DOHH2 (cell line): ENCODE results near the gene NINJ1.

Experiments
- H3F3A ChIP-seq: fragments of 200-600 bp; sonication (generic), shearing (Covaris generic); 2 replicates; pipeline ENCODE4 v1.6.0; 2016; ENCODE audit warnings: antibody characterized with exemption, mild to moderate bottlenecking; ENCODE audit not compliant: control insufficient read depth, insufficient read depth
- H3K27ac ChIP-seq: fragments of 200-600 bp; sonication (generic); 2 replicates; pipeline ENCODE4 v1.5.1; 2014; ENCODE audit warnings: low read depth, mild to moderate bottlenecking, low read length, moderate library complexity
- H3K27me3 ChIP-seq: fragments of 200-600 bp; sonication (generic); 2 replicates; pipeline ENCODE4 v1.6.1; 2014; ENCODE audit warnings: mild to moderate bottlenecking, low read length, mixed read lengths; ENCODE audit not compliant: control insufficient read depth
- H3K36me3 ChIP-seq: fragments of 200-600 bp; sonication (generic); 2 replicates; pipeline ENCODE4 v1.6.1; 2014; ENCODE audit warnings: mild to moderate bottlenecking, low read length, moderate library complexity, mixed read lengths; ENCODE audit not compliant: control insufficient read depth
- H3K4me1 ChIP-seq: fragments of 200-600 bp; sonication (generic); 2 replicates; pipeline ENCODE4 v1.6.1; 2014; ENCODE audit warnings: mild to moderate bottlenecking, low read length, mixed read lengths; ENCODE audit not compliant: control insufficient read depth
- H3K4me2 ChIP-seq: fragments of 200-600 bp; sonication (generic); 2 replicates; pipeline ENCODE4 v1.6.0; 2014; ENCODE audit warnings: mild to moderate bottlenecking, low read length, moderate library complexity
- H3K4me3 ChIP-seq: fragments of 200-600 bp; sonication (generic); 2 replicates; pipeline ENCODE4 v1.5.1; 2014; ENCODE audit warnings: mild to moderate bottlenecking, low read length, mixed read lengths
- H3K79me2 ChIP-seq: fragments of 200-600 bp; sonication (generic); 2 replicates; pipeline ENCODE4 v1.6.1; 2014; ENCODE audit warnings: mild to moderate bottlenecking, low read length, mixed read lengths; ENCODE audit not compliant: control insufficient read depth
- H3K9me2 ChIP-seq: fragments of 200-600 bp; sonication (generic); replicated peaks from 2 replicates; pipeline ENCODE4 v1.6.1; 2014; ENCODE audit warnings: mild to moderate bottlenecking, low read length, mixed read lengths; ENCODE audit not compliant: control insufficient read depth
- H3K9me3 ChIP-seq: fragments of 200-600 bp; sonication (generic); 2 replicates; pipeline ENCODE4 v1.6.1; 2014; ENCODE audit warnings: antibody characterized with exemption, low read length, mixed read lengths; ENCODE audit not compliant: control insufficient read depth, insufficient read depth
- H4K20me1 ChIP-seq: fragments of 200-600 bp; sonication (generic); 2 replicates; pipeline ENCODE4 v1.6.0; 2014; ENCODE audit warnings: low read depth, mild to moderate bottlenecking, antibody characterized with exemption, low read length, moderate library complexity; ENCODE audit not compliant: control insufficient read depth, insufficient read depth
- CTCF ChIP-seq: fragments of 200-600 bp; sonication (generic); IDR thresholded peaks from one replicate; pipeline ENCODE4 v1.5.1; 2014; ENCODE audit warnings: antibody characterized with exemption, mild to moderate bottlenecking, low read depth, low read length; ENCODE audit not compliant: poor library complexity, severe bottlenecking
- EZH2phosphoT487 ChIP-seq: fragments of 200-600 bp; sonication (generic); IDR thresholded peaks from 2 replicates; pipeline ENCODE4 v1.6.1; 2017; ENCODE audit warnings: borderline replicate concordance, mild to moderate bottlenecking, antibody characterized with exemption, low read length, moderate library complexity, mixed read lengths

NINJ1 gene

DNA sequence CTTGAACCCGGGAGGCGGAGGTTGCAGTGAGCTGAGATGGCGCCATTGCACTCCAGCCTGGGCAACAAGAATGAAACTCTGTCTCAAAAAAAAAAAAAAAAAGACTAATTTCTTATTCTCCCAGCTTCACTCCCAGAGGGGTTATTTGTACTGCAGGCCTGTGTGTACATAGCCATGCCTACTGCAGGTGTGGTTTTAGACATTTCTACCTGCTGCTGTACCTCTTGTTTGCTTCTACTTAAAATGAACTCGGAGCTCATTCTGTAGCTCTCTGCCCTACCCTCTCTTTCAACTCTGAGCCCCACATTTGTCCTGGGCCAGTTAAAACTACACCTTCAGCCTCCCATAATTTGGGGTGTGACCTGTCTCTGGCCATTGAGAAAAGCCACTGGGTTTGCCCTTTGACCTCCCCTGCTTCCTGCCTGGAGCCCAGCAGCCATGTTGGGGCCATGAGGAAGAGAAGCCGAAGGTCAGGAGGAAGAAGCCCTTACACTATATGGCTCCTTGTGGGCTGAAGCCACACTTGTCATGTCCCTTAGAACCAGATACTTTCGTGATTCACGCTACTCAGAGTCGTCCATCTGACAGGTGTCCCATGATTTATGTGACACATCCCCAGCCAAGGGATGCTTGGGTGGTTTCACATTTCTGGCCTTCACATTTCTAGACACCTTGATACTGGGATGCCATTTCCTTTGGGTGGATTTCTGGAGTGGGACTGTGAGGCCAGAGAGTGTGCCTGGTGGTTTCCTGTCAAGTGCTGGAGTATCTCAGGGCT lies 47.4 kb downstream of the NINJ1 start:
- no peaks in the 10 kb centered on the region for H3K27me3 ChIP-seq
- H3K4me1 ChIP-seq = peaks cover 15% of the 10 kb centered on the region
- H3K9me2 ChIP-seq = no peaks in the 10 kb centered on the region
- no peak overlapping the region for H3K4me3 ChIP-seq
- no peaks in the 10 kb centered on the region for H3K9me3 ChIP-seq
- peaks cover 5% of the 10 kb centered on the region; the same call in 1 of the 2 replicates for H3F3A ChIP-seq
- no peak overlapping the region for H3K4me2 ChIP-seq
- H4K20me1 ChIP-seq = no peaks in the 10 kb centered on the region
- no peak overlapping the region for H3K27ac ChIP-seq
- no peaks in the 10 kb centered on the region for H3K79me2 ChIP-seq
- peaks cover 40% of the 10 kb centered on the region for H3K36me3 ChIP-seq
- TF ChIP-seq CTCF (no peak), EZH2phosphoT487 (no peak)

DNA sequence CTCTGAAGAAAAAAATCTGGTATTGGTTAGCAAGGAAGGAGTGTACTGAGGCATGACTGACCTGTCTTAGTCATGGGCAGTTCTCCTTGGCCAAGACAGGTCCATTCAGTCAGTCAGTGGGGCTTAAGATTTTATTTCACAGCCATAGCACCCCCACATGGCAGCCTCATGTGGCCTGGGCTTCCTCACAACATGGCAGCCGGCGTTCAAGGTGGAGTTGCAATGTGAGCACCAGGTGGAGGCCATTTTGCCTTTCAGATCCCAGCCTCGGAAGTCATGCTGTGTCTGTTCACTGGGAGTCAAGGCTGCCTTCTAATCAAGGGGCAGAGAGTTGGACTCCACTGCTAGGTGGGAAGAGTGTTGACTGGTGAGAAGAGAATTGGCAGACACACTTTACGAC lies 48.4 kb downstream of the NINJ1 start:
- Histone ChIP-seq H4K20me1 (no peaks in the 10 kb centered on the region), H3K9me2 (no peaks in the 10 kb centered on the region), H3K79me2 (no peaks in the 10 kb centered on the region), H3K4me2 (no peak overlapping the region), H3F3A (peaks cover 5% of the 10 kb centered on the region; the same call in 1 of the 2 replicates), H3K9me3 (no peaks in the 10 kb centered on the region), H3K4me3 (no peak overlapping the region), H3K27me3 (no peaks in the 10 kb centered on the region), H3K27ac (no peak overlapping the region), H3K4me1 (peaks cover 6% of the 10 kb centered on the region), H3K36me3 (peaks cover 50% of the 10 kb centered on the region)
- no peak for TF ChIP-seq CTCF
- no peak for TF ChIP-seq EZH2phosphoT487

GRCh38 chr9:93084471-93084881 lies 49.6 kb downstream of the NINJ1 start:
- H3K4me2 ChIP-seq = no peak overlapping the region
- no peak overlapping the region for H3K27ac ChIP-seq
- peaks cover 60% of the 10 kb centered on the region for H3K36me3 ChIP-seq
- H3K27me3 ChIP-seq = no peaks in the 10 kb centered on the region
- H3K9me2 ChIP-seq = no peaks in the 10 kb centered on the region
- H3K4me3 ChIP-seq = no peak overlapping the region
- H4K20me1 ChIP-seq = no peaks in the 10 kb centered on the region
- TF ChIP-seq EZH2phosphoT487 = no peak
- TF ChIP-seq CTCF = no peak
- peaks cover 5% of the 10 kb centered on the region; the same call in 1 of the 2 replicates for H3F3A ChIP-seq
- H3K4me1 ChIP-seq = no peaks in the 10 kb centered on the region
- no peaks in the 10 kb centered on the region for H3K9me3 ChIP-seq
- H3K79me2 ChIP-seq = no peaks in the 10 kb centered on the region
